GM18867 (cell line): Measurements from ENCODE around the gene SPEM1.
"Not testable (repeated sequence)": the region's sequence is repeated elsewhere in the genome, so short reads cannot be mapped to it uniquely, and the experiment has no call there.

Source experiments
- ATAC-seq: cut with Tn5 transposase; IDR thresholded peaks from one replicate; pipeline ENCODE4 v1.9.1; 2021; ENCODE audit warnings: mild to moderate bottlenecking, moderate library complexity; ENCODE audit not compliant: unreplicated experiment

Gene SPEM1

GRCh38 chr17:7467498-7467897, 47.4 kb downstream of the SPEM1 start:
- ATAC-seq, result no peak

- ATAC-seq, result no peak
Observed at GRCh38 chr17:7468290-7468689, 48.2 kb downstream of the SPEM1 start.

- ATAC-seq, result no peak
Observed at GRCh38 chr17:7468804-7469389, 48.8 kb downstream of the SPEM1 start.

- not testable (repeated sequence) for ATAC-seq
Observed at GRCh38 chr17:7469843-7470242, 49.7 kb downstream of the SPEM1 start.

- not testable (repeated sequence) for ATAC-seq
Observed at GRCh38 chr17:7470457-7470973, 50.4 kb downstream of the SPEM1 start.
